H9 (cell line): ENCODE measurements around the gene NUAK2. TPM values are rescaled to one million over a fixed set of nuclear protein-coding genes. Genes with fewer than 3 reads are reported as not detected.
A peak's percentile ranks its signal among the peaks of the same experiment; 100 is the strongest.

Experiments used
- DNase-seq: peaks from one replicate; pipeline ENCODE4 v3.0.0-alpha.2; 2017
- H2AFZ ChIP-seq: one replicate; pipeline ENCODE4 v1.6.1; 2013; ENCODE audit warnings: mild to moderate bottlenecking, low read length, control low read depth, moderate library complexity
- H2AK5ac ChIP-seq: 2 replicates; pipeline ENCODE4 v1.6.1; 2013; ENCODE audit warnings: low read length, control low read depth, mixed read lengths; ENCODE audit not compliant: insufficient read length
- H2BK120ac ChIP-seq: one replicate; pipeline ENCODE4 v1.6.1; 2013; ENCODE audit warnings: low read depth, mild to moderate bottlenecking, low read length, control low read depth, inconsistent platforms; ENCODE audit not compliant: poor library complexity, severe bottlenecking
- H2BK12ac ChIP-seq: 2 replicates; pipeline ENCODE4 v1.6.1; 2013; ENCODE audit warnings: low read length, control low read depth, mixed read lengths, low read depth; ENCODE audit not compliant: insufficient read length
- H2BK15ac ChIP-seq: 2 replicates; pipeline ENCODE4 v1.6.1; 2013; ENCODE audit warnings: low read depth, low read length, control low read depth
- H2BK20ac ChIP-seq: one replicate; pipeline ENCODE4 v1.6.1; 2013; ENCODE audit warnings: low read depth, mild to moderate bottlenecking, low read length, control low read depth, inconsistent platforms; ENCODE audit not compliant: poor library complexity, severe bottlenecking
- H2BK5ac ChIP-seq: 2 replicates; pipeline ENCODE4 v1.6.1; 2013; ENCODE audit warnings: low read length, control low read depth, mixed read lengths; ENCODE audit not compliant: insufficient read length
- H3K14ac ChIP-seq: 2 replicates; pipeline ENCODE4 v1.6.1; 2013; ENCODE audit warnings: low read length, control low read depth; ENCODE audit not compliant: insufficient read depth
- H3K18ac ChIP-seq: 2 replicates; pipeline ENCODE4 v1.6.1; 2013; ENCODE audit warnings: low read depth, mild to moderate bottlenecking, mixed read lengths, low read length, control low read depth; ENCODE audit not compliant: insufficient read length
- H3K23ac ChIP-seq: 2 replicates; pipeline ENCODE4 v1.6.1; 2013; ENCODE audit warnings: low read length, control low read depth, mixed read lengths, low read depth; ENCODE audit not compliant: insufficient read length
- H3K23me2 ChIP-seq: 2 replicates; pipeline ENCODE4 v1.6.1; 2013; ENCODE audit warnings: low read depth, mild to moderate bottlenecking, mixed read lengths, low read length, control low read depth; ENCODE audit not compliant: insufficient read length, poor library complexity, severe bottlenecking
- H3K27ac ChIP-seq: 2 replicates; pipeline ENCODE4 v1.5.1; 2013; ENCODE audit warnings: low read length, control low read depth, mixed read lengths, low read depth; ENCODE audit not compliant: insufficient read length
- H3K27me3 ChIP-seq: 2 replicates; pipeline ENCODE4 v1.6.1; 2013; ENCODE audit warnings: low read length, control low read depth, inconsistent platforms; ENCODE audit not compliant: insufficient read depth
- H3K4ac ChIP-seq: 2 replicates; pipeline ENCODE4 v1.6.1; 2013; ENCODE audit warnings: low read depth, mild to moderate bottlenecking, control low read depth, inconsistent platforms, low read length, moderate library complexity
- H3K4me1 ChIP-seq: 2 replicates; pipeline ENCODE4 v1.6.1; 2013; ENCODE audit warnings: low read length, control low read depth, inconsistent platforms; ENCODE audit not compliant: insufficient read depth
- H3K4me2 ChIP-seq: 2 replicates; pipeline ENCODE4 v1.6.1; 2013; ENCODE audit warnings: low read length, control low read depth, mixed read lengths; ENCODE audit not compliant: insufficient read length, insufficient read depth
- H3K56ac ChIP-seq: 2 replicates; pipeline ENCODE4 v1.6.1; 2013; ENCODE audit warnings: low read depth, mild to moderate bottlenecking, mixed read lengths, low read length, control low read depth; ENCODE audit not compliant: insufficient read length
- H3K79me1 ChIP-seq: 2 replicates; pipeline ENCODE4 v1.6.1; 2013; ENCODE audit warnings: low read depth, mild to moderate bottlenecking, moderate library complexity, low read length, control low read depth, inconsistent platforms; ENCODE audit not compliant: insufficient read depth, poor library complexity, severe bottlenecking
- H3K79me2 ChIP-seq: 2 replicates; pipeline ENCODE4 v1.6.1; 2013; ENCODE audit warnings: low read length, control low read depth, inconsistent platforms; ENCODE audit not compliant: insufficient read depth
- H3K9ac ChIP-seq: 2 replicates; pipeline ENCODE4 v1.6.1; 2013; ENCODE audit warnings: low read length, control low read depth, mixed read lengths; ENCODE audit not compliant: insufficient read length; ENCODE audit errors: extremely low read depth
- H3K9me3 ChIP-seq: one replicate; pipeline ENCODE4 v1.6.1; 2013; ENCODE audit warnings: low read depth, low read length, inconsistent platforms; ENCODE audit not compliant: control insufficient read depth
- H3T11ph ChIP-seq: one replicate; pipeline ENCODE4 v1.6.1; 2013; ENCODE audit warnings: mild to moderate bottlenecking, low read length, control low read depth, inconsistent platforms
- H4K20me1 ChIP-seq: one replicate; pipeline ENCODE4 v1.6.1; 2013; ENCODE audit not compliant: control insufficient read depth, insufficient read length, insufficient read depth
- H4K5ac ChIP-seq: 2 replicates; pipeline ENCODE4 v1.6.1; 2013; ENCODE audit warnings: low read depth, mild to moderate bottlenecking, mixed read lengths, low read length, control low read depth; ENCODE audit not compliant: insufficient read length
- H4K8ac ChIP-seq: replicated peaks from 2 replicates; pipeline ENCODE4 v1.6.1; 2013; ENCODE audit warnings: low read length, control low read depth, mixed read lengths, low read depth; ENCODE audit not compliant: insufficient read length
- H4K91ac ChIP-seq: 2 replicates; pipeline ENCODE4 v1.6.1; 2013; ENCODE audit warnings: low read depth, mild to moderate bottlenecking, moderate library complexity, mixed read lengths, low read length, control low read depth; ENCODE audit not compliant: insufficient read length
- H3K27ac Mint-ChIP-seq, 3 experiments: 2 replicates in 2 of 3; 3 replicates in 1 of 3; pipeline ENCODE4 v1.8.0; 2020 to 2021; ENCODE audit warnings: mixed read lengths in 3 of 3, mild to moderate bottlenecking in 1 of 3, moderate library complexity in 1 of 3
- H3K27me3 Mint-ChIP-seq: 2 replicates; pipeline ENCODE4 v1.8.0; 2021; ENCODE audit warnings: low read depth, mild to moderate bottlenecking, moderate library complexity, mixed read lengths
- H3K36me3 Mint-ChIP-seq, 3 experiments: 2 replicates in 2 of 3; 3 replicates in 1 of 3; pipeline ENCODE4 v1.8.0; 2020 to 2021; ENCODE audit warnings: low read depth in 3 of 3, mixed read lengths in 3 of 3; ENCODE audit not compliant: insufficient read depth in 1 of 3
- H3K4me1 Mint-ChIP-seq, 2 experiments: 2 replicates each; pipeline ENCODE4 v1.8.0; 2020; ENCODE audit warnings: mixed read lengths in 2 of 2
- H3K4me3 Mint-ChIP-seq, 2 experiments: 2 replicates in 1 of 2; 3 replicates in 1 of 2; pipeline ENCODE4 v1.8.0; 2020 to 2021; ENCODE audit warnings: mild to moderate bottlenecking in 2 of 2, mixed read lengths in 2 of 2, moderate library complexity in 1 of 2
- H3K9me3 Mint-ChIP-seq, 2 experiments: 2 replicates in 1 of 2; 3 replicates in 1 of 2; pipeline ENCODE4 v1.8.0; 2020; ENCODE audit warnings: mild to moderate bottlenecking in 2 of 2, mixed read lengths in 2 of 2, moderate library complexity in 1 of 2
- CTCF ChIP-seq: fragments of 200-600 bp; sonication (generic); conservative IDR thresholded peaks from 3 replicates; pipeline ENCODE4 v1.8.0; 2021; ENCODE audit warnings: antibody characterized with exemption, mild to moderate bottlenecking
- WGBS: extraction: QIAGEN DNeasy Blood & Tissue Kit; methylation state at CpG from one replicate; pipeline ENCODE4 v1.1.7; 2013; ENCODE audit warnings: missing lambda C conversion rate, low lambda C conversion rate, mixed read lengths; ENCODE audit not compliant: insufficient read length; ENCODE audit errors: extremely low coverage; 5-methylcytosine and 5-hydroxymethylcytosine counted together
- total RNA-seq: library from RNA; stranded (reverse); gene quantifications from 2 replicates; pipeline ENCODE4 v1.2.1, GENCODE V29; 2021

The NUAK2 gene
- total RNA-seq, 1 experiment from 2014 or later, result 15.4 TPM

- Mint-ChIP-seq H3K27ac (peak overlapping the region; percentile 73 to 85 (median 74); a peak in 6 of 7 replicates), H3K36me3 (peaks cover under 1 to 13% (median 11%) of the 10 kb centered on the region in 3 experiments), H3K4me1 (peaks cover 27 to 33% of the 10 kb centered on the region in 2 experiments), H3K27me3 (peaks cover 10% of the 10 kb centered on the region), H3K4me3 (0 out of 5 replicates have a peak overlapping the region, but pooled peaks of 1 of the 2 experiments have one; percentile 8), H3K9me3 (peaks cover 0 to 6% of the 10 kb centered on the region in 2 experiments; a peak in 2 of 5 replicates)
- H3K9me3 ChIP-seq, result no peaks in the 10 kb centered on the region
- no peak overlapping the region for H3T11ph ChIP-seq
- no peaks in the 10 kb centered on the region for H3K79me1 ChIP-seq
- H3K27ac ChIP-seq, result no peak overlapping the region
- H4K20me1 ChIP-seq, result no peaks in the 10 kb centered on the region
- no peak overlapping the region for H2BK15ac ChIP-seq
- H2BK20ac ChIP-seq, result no peak overlapping the region
- no peak overlapping the region for H3K18ac ChIP-seq
- H3K23ac ChIP-seq, result no peak overlapping the region
- H3K14ac ChIP-seq, result no peak overlapping the region
- H3K9ac ChIP-seq, result no peak overlapping the region
- no peak overlapping the region for H2BK12ac ChIP-seq
- H3K79me2 ChIP-seq, result peaks cover 7% of the 10 kb centered on the region; the same call in 1 of the 2 replicates
- no peak overlapping the region for H4K91ac ChIP-seq
- no peak for DNase-seq
- no peak for TF ChIP-seq CTCF
- no peak overlapping the region for H3K56ac ChIP-seq
- H2AK5ac ChIP-seq, result no peak overlapping the region
- no peak overlapping the region for H4K5ac ChIP-seq
- no peak overlapping the region for H2AFZ ChIP-seq
- H3K4me2 ChIP-seq, result no peak overlapping the region
- peaks cover 7% of the 10 kb centered on the region for H3K23me2 ChIP-seq
- H4K8ac ChIP-seq, result no peak overlapping the region
- no peak overlapping the region for H3K4ac ChIP-seq
- no peaks in the 10 kb centered on the region for H3K27me3 ChIP-seq
- peaks cover 3% of the 10 kb centered on the region; the same call in 1 of the 2 replicates for H3K4me1 ChIP-seq
- WGBS, result no CpG with 5 or more reads among the region's 6 CpGs
- H2BK120ac ChIP-seq, result no peak overlapping the region
- no peak overlapping the region for H2BK5ac ChIP-seq
Measured at GRCh38 chr1:205324781-205325180, 3.2 kb upstream of the NUAK2 start.
